Activated CD4-positive, alpha-beta T cell treated with anti-CD3 and anti-CD28 coated beads for 24 hours (primary cell): ENCODE data around the gene SLC35E1.

Source experiments
- DNase-seq, 2 donors: peaks; one replicate each; pipeline ENCODE4 v3.0.0-alpha.2; 2020; ENCODE audit warnings: low read depth in 2 of 2

Gene SLC35E1

DNA sequence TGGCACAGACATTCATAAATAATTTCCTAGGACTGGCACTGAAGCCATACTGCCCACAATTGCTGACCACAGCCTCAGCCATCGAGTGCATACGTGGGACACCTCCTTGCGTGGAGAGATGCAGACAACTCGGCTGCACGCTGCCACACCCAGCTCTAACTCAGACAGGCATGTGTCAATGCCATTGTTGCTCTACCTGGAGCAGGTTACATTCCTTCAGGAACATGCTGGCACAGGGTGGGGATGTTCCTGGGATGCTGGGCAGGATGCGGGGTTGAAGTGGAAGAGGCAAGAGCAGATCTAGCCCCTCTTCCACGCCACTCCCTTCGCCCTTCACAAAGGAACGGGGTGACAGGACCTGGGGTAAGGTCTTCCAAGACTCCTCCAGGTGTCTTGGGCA is 24.2 kb upstream of the SLC35E1 start:
- DNase-seq: no peak

DNA sequence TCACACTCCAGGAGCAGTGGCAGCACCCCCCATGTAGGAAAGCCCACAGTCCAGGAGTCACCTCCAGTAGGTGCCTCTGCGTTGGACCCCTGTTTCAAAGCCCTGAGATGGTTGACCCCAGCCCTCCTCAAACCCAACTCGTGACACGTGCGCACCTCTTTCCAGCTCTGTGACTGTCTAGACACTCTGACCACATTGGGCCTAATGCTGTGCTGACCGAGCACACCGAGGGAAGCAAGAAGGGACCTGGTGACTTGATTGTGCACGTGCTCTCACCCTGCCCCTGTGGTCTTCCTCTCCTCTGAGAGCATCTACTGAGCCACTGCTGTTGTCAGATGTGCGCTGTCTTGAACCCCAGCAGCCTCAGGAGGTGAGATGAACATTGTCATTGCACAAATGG is 22.9 kb upstream of the SLC35E1 start:
- no peak for DNase-seq

DNA sequence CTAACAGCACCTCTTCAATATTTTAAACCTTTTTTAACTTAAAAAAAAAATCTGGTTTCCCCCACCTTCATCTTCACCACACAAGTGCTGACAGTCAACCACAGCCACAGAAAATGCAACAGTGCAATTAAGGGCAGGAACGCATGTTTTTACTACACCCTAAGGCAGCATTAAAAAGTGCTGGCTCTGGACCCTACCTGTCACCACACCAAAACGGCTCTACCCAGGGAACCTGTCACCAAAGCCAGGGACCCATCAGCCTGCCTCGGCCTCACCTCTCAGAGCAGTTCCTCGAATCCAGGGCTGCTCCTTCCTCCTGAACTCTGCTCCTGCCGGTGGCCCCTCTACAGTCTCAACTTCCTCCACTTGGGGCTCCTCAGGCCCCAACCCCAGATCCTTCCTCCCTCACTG is 22.5 kb upstream of the SLC35E1 start:
- DNase-seq: no peak

DNA sequence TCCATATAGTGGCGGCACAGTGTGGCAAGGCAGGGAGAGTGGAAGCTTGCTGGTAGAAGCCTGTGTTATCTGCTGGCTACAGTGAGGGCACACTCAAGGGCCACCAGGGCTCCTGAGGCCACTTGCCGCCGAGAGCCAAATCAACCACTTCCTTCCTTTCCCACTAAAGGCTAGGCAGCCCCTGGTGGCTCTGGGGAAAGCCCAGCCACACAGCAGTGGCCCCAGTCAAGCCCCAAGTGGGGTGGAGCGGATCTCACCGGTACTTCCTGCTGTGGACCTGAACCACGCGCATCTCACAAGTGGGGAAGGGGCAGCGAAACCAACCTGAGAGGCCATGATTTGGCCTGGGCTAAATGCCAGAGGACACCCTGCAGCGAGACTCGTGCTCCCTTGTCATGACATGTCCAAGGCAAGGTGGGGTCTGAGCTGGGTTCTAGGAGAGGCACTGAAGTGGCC is 21.9 kb upstream of the SLC35E1 start:
- no peak for DNase-seq

DNA sequence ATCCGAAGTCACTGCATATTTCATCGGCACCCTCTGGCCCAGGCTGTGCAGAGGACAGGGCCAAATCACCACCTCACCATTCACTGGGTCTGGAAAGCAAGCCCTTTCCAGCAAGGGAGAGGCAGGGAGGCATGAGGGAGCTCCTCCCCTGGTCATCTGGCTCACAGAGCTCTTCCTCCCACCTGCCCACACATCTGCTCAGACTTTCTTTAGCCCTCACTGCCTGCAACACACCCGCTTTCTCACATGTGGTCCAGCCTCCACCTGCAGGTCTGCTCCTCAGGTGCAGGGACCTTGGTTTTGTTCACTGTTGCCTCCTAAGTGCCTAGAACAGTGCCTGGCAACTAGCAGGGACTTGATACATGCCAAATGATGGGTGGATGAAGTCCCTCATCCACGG is 21.0 kb upstream of the SLC35E1 start:
- DNase-seq: no peak

DNA sequence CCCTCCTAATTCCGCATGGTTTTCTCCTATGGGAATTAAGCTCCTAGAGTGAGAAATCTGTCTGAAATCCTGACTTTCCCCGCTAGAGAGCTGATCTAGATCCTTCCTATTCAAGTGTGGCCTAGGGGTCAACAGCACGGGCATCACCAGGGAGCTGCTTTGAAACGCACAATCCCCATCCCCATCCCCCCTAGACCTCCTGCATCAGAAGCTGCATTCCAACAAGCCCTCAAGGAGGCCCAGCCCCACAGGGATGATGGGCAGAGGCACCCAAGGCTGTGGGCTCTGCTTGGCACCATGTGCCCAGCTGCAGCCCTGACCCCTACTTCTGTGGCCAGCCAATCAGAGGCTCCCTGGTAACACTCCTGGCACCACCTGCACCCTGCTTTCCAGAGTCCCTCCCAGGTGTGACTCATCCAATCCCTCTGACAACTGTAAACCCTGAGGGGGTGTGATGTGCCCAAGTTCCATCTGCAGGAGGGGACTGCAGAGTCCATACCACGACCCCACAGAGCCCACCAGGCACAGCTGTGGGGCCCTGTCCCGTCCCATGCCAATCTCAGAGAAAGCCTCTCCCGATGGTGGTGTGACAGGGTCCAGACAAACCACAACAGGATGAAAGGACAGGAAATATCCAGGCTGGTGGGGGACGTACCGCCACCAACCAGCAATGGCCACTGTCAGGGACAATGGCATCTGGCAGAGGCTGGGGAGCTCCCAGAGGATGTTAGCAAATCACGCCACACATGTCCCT is 19.8 kb upstream of the SLC35E1 start:
- DNase-seq: no peak

DNA sequence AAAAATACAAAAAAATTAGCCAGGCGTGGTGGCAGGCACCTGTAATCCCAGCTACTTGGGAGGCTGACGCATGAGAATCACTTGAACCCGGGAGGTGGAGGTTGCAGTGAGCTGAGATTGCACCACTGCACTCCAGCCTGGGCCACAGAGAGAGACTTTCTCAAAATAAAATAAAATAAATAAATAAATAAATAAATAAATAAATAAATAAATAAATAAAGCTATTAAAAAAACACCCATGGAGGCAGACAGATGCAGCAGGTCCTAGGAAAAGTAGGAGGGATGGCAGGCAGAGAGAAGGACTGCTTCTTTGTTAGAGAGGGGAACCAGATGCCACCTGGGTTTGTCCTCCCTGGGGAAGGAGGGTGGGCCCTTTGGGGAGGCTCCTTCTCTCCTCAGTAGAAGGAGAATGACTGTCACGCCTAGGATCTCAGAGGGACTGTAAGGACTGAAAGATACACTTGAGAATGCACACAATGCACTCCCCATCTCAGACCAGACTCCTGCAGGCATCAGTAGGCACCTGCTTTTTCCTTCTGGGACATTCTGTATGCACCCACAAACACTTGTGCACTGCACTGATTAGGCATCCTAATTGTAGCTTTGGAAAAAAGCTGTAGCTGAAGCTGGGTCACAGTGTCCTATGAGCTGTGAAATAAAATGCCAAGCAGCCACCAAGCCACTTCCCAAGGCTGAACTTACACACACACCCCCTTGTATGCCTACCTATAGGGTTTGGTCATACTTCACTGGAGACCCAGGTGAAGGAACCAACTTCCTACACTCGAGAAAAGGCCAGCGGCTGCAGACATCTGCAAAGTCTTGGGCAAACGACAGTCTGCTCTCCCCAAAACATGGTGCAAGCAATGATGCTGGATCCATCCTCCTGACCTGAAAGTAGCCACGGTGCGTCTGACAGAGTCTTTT is 18.9 kb upstream of the SLC35E1 start:
- no peak for DNase-seq

DNA sequence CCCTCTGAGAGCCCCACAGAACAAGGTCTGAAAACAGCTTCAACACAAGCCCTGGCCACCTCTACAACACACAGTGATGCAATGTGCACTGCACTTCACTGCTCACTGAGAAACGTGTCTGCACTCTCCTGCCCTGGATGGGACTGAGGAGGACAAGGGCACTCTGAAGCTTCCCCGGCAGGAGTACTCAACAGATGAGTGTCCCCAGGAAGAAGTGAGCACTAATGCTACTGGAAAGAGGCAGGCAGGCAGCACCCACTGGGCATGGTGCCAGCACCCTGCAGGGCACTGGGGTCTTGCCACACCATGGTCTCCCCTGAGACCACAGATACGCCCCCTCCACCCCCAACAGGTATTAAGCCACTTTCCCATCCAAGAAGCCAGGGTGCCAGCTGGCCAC is 17.7 kb upstream of the SLC35E1 start:
- DNase-seq: no peak

DNA sequence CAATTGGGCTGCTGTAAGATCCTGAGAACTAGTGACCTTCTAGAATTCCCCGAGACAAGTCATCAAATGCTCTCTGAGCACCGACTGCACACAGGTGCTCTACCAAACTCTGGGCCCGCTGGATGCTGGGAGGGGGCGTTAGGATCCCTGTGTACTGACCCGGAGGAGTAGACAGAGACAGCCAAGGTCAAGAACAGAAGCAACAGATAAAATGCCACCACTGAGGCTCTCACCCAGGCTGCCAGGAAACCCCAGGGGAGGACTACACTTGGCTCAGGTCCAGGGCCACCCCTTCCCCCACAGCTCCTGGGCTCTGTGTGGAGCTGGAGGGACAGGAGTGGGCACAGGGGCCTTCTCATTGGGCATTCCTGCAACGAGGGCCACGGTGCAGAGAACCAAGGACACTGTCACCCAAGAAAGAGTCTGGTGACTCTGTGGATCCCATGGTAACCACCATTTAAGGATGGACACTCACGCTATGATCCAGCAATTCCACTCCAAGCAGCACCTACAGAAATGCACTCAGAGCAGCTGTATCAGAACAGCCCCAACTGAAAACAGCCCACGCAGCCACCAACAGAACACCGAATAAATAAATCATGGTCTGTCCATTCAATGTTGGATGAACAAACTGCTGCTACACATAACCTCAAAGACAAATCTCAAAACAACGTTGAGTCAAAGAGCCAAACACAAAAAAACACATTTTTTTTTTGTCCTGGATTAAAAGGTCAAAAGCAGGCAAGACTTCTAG is 16.8 kb upstream of the SLC35E1 start:
- no peak for DNase-seq

DNA sequence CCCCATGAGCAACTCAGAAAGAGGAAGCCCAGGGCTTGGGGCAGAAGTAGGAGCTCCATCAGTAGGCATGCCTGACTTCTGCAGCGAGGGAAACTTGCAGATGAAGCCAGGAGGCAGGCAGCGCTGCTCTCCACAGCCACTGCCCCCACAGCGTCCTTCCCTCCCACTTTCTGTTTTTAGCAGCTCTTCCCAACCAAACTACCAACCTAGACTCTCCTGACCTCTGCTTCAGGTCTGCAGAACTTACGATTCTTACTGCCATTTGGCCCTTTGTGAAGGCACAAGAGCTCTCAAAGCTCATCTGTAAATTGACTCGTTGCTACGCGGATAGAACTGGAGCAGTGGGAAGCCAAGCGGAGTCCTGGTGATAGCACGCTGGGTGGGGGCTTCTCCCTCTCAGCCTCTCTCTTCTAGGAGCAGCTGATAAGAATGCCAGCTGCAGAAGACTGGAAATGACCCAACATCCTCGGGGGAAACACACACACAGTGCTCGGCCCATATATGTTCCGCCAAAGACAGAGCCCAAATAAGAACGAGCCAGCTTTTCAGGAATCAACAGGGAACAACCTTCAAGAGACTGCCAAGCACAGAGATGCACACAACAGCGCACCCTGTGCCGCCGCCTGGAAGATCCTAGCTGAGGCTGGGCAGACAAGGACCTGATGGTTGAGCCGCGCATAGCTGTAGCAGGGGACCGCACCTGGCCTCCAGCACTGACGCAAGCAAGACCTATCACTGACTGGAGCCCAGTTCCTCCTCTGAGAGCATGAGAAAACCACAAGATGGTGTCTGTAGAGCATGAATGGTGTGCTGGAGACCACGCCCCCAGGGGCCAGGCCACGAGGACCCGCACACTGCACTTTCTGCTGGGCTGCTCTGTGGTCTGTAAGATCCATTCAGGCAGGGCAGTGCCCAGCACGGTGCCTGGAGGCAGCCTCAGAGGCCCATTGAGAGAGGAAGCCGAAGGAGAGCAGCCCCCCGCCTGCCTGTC is 15.9 kb upstream of the SLC35E1 start:
- no peak for DNase-seq

DNA sequence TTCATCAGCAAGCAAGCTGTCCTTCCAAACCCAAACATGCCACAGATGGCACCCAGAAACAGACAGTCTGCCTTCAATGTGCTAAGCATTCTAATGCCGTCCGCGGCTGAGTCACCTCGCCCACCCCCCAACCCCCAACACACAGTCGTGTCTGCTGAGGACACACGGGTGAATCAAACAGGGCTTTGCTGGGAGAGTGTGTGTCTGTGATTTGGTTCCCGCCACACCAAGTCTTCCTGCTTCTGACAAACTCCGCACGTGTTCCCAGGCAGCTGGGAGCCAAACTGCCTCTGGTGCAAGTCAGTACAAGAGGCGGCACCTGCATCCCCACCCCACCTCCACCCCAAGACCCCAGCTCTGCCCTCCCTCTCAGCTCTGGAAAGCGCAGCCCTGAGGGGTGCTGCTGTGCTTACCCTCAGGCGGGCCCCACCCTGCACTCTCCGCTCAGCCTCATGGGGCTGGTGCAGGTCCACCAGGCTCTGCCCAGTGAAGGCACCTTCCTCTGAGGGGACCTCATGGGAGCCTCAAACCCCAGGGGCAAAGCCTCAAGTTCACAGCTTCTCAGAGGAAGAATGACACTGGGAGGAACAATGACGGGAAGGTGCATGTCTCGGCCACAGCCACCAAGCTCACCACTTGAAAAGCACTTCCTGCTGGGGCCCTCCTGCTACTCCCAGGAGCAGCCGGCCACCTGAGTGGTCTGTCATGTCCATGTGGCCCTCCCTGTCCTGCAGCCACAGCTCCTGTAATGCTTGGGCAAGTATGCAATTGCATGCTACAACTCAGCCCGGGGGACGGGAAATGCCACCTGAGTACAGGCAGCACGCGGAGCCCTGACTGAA is 15.0 kb upstream of the SLC35E1 start:
- no peak for DNase-seq

DNA sequence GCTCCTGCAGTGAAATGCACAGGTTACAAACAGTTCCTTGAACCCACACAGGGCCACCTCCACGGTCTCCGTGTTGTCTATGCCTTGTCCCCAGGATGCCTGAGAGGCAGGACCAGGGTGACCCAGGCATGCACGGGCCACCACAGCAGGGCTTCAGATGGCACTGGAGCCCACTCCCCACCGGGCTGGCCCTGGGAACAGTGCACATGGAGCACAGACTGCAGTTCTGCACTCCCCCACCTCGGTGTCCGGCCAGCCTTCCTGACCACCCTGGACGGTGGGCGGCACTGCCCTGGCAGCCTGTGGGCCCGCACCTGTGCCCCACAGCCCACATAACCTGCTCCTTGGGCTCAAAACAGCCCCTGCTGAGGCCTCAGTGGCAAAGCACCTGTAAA is 14.3 kb upstream of the SLC35E1 start:
- DNase-seq: no peak

DNA sequence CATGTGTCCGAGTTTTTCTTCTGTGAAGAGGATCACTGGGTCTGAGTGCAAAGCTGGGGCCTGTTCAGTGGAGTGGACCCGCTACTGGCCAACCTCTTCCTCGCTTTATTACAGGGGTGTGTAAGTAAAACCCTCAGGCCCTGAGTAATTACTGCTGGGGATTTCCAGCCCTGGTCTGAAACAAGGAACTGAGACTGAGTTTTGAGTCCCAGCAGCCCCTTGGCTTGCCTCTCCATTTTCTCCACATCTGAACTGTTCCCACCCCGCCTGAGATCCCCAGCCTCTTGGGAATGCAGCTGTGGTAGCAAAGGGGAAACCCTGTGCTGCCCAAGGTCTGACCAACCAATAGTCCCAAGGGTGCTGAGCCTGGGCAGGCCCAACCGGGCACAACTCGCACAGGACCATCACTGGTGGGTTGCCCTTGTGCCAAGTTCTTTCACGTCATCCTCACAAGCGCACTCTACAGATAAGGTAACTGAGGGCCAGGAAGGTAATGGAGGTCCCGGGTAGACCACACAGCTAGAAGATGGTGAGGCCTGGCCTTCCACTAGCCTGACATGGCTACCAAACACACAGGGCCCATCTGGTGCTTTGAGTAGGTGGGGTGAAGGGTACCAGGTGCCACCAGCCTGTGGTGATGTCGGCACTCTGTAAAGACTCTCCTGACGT is 13.7 kb upstream of the SLC35E1 start:
- no peak for DNase-seq

DNA sequence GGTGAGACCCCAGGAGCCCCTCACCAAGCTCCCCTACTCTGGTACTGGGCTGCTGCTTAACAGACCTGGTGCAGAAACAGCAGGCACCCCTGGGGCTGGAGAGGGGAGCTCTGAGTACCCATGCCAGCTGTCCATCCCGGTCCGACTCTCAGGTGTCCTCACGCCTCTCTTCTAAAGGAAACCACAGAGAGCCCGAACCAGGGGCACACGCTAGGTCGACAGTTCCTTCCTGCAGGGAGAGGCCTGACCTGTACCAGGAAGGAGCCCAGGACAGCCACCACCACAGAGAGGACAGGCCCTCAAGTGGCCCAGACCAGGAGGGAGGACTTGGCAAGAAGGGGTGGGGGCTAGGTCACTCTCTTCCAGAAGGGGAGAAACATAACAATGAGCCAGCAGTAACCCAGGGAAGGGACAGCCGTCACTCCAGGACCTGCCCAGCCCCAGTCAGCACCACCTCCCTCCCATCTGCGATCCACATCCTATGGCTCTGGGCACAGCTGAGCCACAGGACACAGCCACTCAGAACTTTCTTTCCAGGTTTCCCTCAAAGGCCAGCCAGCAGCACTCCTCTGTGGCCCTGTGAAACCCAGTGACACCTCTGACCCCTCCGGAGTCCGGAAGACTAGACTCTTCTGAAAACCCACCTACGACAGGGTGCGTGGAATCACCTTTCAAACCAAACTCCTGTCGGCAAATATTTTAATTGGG is 13.0 kb upstream of the SLC35E1 start:
- DNase-seq: no peak

DNA sequence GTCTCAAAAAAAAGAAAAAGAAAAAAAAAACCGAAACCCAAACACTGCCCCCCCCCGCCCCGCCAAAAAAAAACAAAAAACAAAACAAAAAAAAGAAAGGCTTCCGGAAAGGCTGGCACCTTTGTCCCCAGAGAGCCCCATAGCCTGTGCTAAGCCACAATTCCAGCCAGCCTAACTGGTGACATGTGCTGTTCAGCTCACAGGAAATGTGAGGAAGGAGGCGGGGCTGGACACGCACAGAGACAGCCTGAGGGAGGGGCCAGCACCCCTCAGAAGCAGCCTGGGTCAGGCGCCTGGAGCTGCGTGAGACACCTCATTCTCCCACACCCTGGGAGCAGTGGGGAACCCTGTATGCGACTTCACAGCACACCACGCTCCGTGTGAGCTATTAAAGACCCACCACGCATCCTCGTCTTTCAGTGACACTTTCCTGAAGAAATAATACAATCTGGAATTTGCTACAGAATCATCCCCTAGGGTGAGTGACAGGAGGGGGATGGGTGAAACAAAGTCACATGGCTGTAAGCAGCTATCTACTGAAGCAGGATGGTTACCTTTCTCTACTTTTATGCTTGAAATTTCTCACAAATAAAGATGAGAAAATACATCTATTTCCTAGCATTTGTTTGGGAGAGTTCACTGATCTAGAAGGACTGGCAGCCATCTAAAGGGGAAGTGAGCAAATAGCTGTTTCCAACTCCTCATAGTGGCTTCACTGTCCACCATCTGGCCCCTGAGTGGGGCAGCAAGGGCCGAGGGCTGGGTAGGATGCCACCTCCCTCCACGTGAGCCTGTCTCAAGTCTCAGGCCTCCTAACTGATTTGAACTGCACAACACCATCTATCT is 12.3 kb upstream of the SLC35E1 start:
- peak; percentile 76 to 80 for DNase-seq

DNA sequence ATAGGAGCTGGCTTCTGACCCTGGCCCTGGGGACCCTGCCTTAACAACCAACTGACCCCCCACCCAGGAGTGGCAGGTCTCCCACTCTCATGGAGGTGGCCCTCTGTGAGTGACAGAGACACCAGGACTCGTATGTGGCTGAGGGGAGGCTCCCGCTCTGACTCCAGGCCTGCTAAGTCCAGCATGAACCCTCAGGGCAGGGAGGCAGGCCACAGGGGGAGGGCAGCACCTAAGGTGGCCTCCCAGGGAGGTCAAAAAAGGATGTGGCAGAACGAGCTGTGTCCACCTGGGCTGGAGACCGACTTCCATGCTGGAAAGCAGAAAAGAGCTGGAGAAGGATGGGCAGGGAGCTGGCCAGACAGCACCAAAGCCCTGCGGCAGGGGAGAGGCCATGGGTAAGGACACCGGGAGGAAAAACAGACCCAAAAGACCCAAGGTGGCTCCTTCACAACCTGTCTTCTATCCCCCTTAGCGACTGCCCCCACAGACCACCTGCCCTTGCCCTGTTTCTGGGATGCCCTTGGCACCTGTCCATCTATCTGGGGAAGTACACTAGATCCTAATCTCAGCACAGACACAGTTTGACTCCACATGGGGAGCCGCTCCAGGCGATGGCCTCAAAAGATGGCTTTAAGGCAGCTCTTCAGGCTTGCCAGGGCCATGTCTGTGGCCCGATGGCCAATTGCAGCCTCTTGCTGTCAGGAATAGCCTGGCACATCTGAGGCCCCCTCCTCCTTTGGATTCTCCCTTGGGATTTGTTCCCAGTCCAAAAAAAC is 10.5 kb upstream of the SLC35E1 start:
- DNase-seq: no peak

DNA sequence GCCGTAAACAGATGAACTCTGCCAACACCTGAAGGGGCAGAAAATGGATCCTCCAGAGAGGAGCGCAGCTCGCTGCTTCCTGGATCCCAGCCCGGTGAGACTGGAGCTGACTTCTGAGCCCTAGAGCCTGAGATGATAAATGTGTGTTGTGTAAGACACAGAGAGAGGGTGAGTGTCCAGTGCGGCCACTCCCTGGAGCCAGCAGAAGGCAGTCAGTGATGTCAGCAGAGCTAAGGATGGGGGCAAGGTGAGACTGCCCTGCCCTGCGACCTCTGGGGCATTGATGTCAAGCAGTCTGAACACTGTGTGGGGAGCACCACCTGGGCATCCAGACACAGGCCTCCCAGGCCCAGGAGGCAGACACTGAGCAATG is 9.7 kb upstream of the SLC35E1 start:
- DNase-seq: no peak
